Measurements from ENCODE around the gene WWOX.

DNA sequence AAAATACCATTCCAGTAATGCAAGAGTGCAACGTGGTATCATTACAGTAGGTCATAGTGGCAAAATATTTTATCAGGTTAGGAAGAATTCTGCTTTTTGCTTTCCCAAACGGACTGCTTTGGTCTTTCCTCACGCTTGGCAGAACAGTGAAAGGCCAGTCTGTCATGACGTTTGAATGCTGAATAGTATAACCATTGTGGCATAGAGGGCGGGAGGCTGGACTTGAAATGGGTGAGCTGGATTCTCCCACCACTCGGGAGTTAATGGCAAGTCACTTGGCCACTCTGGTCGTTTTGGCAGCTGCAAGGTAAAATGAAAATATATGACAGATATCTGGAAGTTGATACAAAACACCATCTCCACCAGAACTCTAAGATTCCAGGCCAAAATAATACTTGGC is 1109.9 kb downstream of the WWOX start:
- no peak for TF ChIP-seq POLR2A (IDR thresholded peaks at IDR 0.05)
- TF ChIP-seq, protein P1, sequence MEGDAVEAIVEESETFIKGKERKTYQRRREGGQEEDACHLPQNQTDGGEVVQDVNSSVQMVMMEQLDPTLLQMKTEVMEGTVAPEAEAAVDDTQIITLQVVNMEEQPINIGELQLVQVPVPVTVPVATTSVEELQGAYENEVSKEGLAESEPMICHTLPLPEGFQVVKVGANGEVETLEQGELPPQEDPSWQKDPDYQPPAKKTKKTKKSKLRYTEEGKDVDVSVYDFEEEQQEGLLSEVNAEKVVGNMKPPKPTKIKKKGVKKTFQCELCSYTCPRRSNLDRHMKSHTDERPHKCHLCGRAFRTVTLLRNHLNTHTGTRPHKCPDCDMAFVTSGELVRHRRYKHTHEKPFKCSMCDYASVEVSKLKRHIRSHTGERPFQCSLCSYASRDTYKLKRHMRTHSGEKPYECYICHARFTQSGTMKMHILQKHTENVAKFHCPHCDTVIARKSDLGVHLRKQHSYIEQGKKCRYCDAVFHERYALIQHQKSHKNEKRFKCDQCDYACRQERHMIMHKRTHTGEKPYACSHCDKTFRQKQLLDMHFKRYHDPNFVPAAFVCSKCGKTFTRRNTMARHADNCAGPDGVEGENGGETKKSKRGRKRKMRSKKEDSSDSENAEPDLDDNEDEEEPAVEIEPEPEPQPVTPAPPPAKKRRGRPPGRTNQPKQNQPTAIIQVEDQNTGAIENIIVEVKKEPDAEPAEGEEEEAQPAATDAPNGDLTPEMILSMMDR (IDR thresholded peaks at IDR 0.05 in 8 of 11, conservative IDR thresholded peaks at IDR 0.05 in 3 of 11) = no peak
- TF ChIP-seq POLR2AphosphoS5 (IDR thresholded peaks at IDR 0.05) = no peak
